Tibial nerve (tissue), 4 donors: ENCODE results near the gene ELAC2.

Experiments used
- EP300 ChIP-seq, 2 donors: sonication (generic); formaldehyde crosslinking; IDR thresholded peaks; one replicate each; pipeline ENCODE4 v1.6.1; 2017; ENCODE audit warnings: antibody characterized with exemption in 2 of 2, mild to moderate bottlenecking in 1 of 2
- TF ChIP-seq, protein P1 (sequence below), 5 experiments: fragments of 200-600 bp in 3 of 5; fragments of 450-650 bp in 2 of 5; sonication (generic) in 3 of 5; IDR thresholded peaks; one replicate each; pipeline ENCODE4 v1.5.1; 2016 to 2019; ENCODE audit warnings: antibody characterized with exemption in 5 of 5, mild to moderate bottlenecking in 3 of 5, moderate library complexity in 2 of 5

DNA sequence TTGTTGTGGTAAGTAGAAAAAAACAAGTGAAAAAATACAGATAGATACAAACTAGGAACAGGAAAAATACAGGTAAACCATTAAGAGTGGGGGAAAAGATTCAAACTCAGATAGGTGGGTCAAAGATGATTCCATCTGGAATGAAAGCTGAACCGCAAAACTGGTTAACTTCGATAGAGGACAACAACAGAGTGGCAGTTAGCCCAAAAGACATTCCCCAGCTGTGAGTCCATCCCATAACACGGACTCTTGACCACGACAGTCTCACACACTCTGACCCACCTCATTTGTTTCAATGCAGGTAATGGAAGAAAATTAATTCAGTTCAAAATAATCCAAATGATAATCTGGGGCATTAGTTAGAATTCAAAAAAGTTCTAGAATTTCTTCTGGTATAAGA is 13.5 kb downstream of the ELAC2 start:
- TF ChIP-seq, protein P1, sequence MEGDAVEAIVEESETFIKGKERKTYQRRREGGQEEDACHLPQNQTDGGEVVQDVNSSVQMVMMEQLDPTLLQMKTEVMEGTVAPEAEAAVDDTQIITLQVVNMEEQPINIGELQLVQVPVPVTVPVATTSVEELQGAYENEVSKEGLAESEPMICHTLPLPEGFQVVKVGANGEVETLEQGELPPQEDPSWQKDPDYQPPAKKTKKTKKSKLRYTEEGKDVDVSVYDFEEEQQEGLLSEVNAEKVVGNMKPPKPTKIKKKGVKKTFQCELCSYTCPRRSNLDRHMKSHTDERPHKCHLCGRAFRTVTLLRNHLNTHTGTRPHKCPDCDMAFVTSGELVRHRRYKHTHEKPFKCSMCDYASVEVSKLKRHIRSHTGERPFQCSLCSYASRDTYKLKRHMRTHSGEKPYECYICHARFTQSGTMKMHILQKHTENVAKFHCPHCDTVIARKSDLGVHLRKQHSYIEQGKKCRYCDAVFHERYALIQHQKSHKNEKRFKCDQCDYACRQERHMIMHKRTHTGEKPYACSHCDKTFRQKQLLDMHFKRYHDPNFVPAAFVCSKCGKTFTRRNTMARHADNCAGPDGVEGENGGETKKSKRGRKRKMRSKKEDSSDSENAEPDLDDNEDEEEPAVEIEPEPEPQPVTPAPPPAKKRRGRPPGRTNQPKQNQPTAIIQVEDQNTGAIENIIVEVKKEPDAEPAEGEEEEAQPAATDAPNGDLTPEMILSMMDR (IDR thresholded peaks at IDR 0.05), result no peak
- no peak for TF ChIP-seq EP300 (IDR thresholded peaks at IDR 0.05)
